GM23338 (cell line): ENCODE data around the gene HELB. TPM values are rescaled to one million over a fixed set of nuclear protein-coding genes. Genes with fewer than 3 reads are reported as not detected.

Experiments
- ATAC-seq: fragments of 200-7000 bp; cut with Tn5 transposase; 3 replicates; pipeline ENCODE4 v1.9.1; 2020
- DNase-seq: peaks from one replicate; pipeline ENCODE4 v3.0.0-alpha.2; 2015; ENCODE audit warnings: low spot score
- H2AFZ ChIP-seq: fragments of 200-600 bp; sonication (generic); 2 replicates; pipeline ENCODE4 v1.8.0; 2016; ENCODE audit warnings: antibody characterized with exemption, mild to moderate bottlenecking, moderate library complexity
- H3F3A ChIP-seq: fragments of 200-600 bp; sonication (generic); replicated peaks from 2 replicates; pipeline ENCODE4 v1.8.0; 2017; ENCODE audit warnings: antibody characterized with exemption, mixed run types, low read depth
- H3K27ac ChIP-seq: fragments of 200-600 bp; sonication (generic); 2 replicates; pipeline ENCODE4 v1.6.1; 2016; ENCODE audit warnings: low read depth
- H3K27me3 ChIP-seq: fragments of 200-600 bp; sonication (generic); 2 replicates; pipeline ENCODE4 v1.8.0; 2016; ENCODE audit warnings: mild to moderate bottlenecking, mixed run types, moderate library complexity; ENCODE audit not compliant: insufficient read depth
- H3K36me3 ChIP-seq: fragments of 200-600 bp; sonication (generic); 2 replicates; pipeline ENCODE4 v1.8.0; 2016; ENCODE audit warnings: mild to moderate bottlenecking; ENCODE audit not compliant: insufficient read depth
- H3K4me1 ChIP-seq: fragments of 200-600 bp; sonication (generic); 2 replicates; pipeline ENCODE4 v1.8.0; 2016; ENCODE audit warnings: mild to moderate bottlenecking, moderate library complexity; ENCODE audit not compliant: insufficient read depth
- H3K4me2 ChIP-seq: fragments of 200-600 bp; sonication (generic); 2 replicates; pipeline ENCODE4 v1.7.1; 2017; ENCODE audit warnings: mixed run types
- H3K4me3 ChIP-seq: fragments of 200-600 bp; sonication (generic); 2 replicates; pipeline ENCODE4 v1.6.1; 2016; ENCODE audit warnings: mixed run types
- H3K79me2 ChIP-seq: fragments of 200-600 bp; sonication (generic); replicated peaks from 2 replicates; pipeline ENCODE4 v1.8.0; 2017; ENCODE audit warnings: mild to moderate bottlenecking; ENCODE audit not compliant: insufficient read depth
- H3K9me2 ChIP-seq: fragments of 200-600 bp; sonication (generic); 2 replicates; pipeline ENCODE4 v1.8.0; 2017; ENCODE audit not compliant: insufficient read depth
- H4K20me1 ChIP-seq: fragments of 200-600 bp; sonication (generic); replicated peaks from 2 replicates; pipeline ENCODE4 v1.8.0; 2017; ENCODE audit warnings: mild to moderate bottlenecking; ENCODE audit not compliant: insufficient read depth
- H3K27ac Mint-ChIP-seq: 2 replicates; pipeline ENCODE4 v1.8.0; 2020; ENCODE audit warnings: inconsistent platforms, mild to moderate bottlenecking, moderate library complexity, mixed read lengths
- H3K27me3 Mint-ChIP-seq: 3 replicates; pipeline ENCODE4 v1.8.0; 2022; ENCODE audit warnings: low read depth, mild to moderate bottlenecking, moderate library complexity, mixed read lengths, inconsistent platforms; ENCODE audit not compliant: insufficient read depth, poor library complexity
- H3K36me3 Mint-ChIP-seq: 3 replicates; pipeline ENCODE4 v1.8.0; 2021; ENCODE audit warnings: low read depth, mild to moderate bottlenecking, inconsistent platforms, moderate library complexity, mixed read lengths
- H3K4me1 Mint-ChIP-seq: 3 replicates; pipeline ENCODE4 v1.8.0; 2020; ENCODE audit warnings: mild to moderate bottlenecking, inconsistent platforms, mixed read lengths
- H3K4me3 Mint-ChIP-seq: 3 replicates; pipeline ENCODE4 v1.8.0; 2021; ENCODE audit warnings: moderate library complexity, mild to moderate bottlenecking, inconsistent platforms, mixed read lengths
- H3K9me3 Mint-ChIP-seq: 3 replicates; pipeline ENCODE4 v1.8.0; 2020; ENCODE audit warnings: moderate library complexity, mild to moderate bottlenecking, inconsistent platforms, mixed read lengths
- CREB1 ChIP-seq: fragments of 250-450 bp; sonication (Bioruptor Pico); IDR thresholded peaks from 2 replicates; pipeline ENCODE4 v1.5.0; 2020; ENCODE audit warnings: low read depth, mild to moderate bottlenecking, moderate library complexity
- EZH2 ChIP-seq: fragments of 200-600 bp; sonication (generic); IDR thresholded peaks from one replicate; pipeline ENCODE4 v1.8.0; 2017; ENCODE audit warnings: antibody characterized with exemption, mild to moderate bottlenecking, low read depth; ENCODE audit not compliant: unreplicated experiment
- EZH2phosphoT487 ChIP-seq: fragments of 200-600 bp; sonication (generic); IDR thresholded peaks from one replicate; pipeline ENCODE4 v1.8.1; 2018; ENCODE audit warnings: antibody characterized with exemption; ENCODE audit not compliant: unreplicated experiment
- JUNB ChIP-seq: IDR thresholded peaks from one replicate; pipeline ENCODE4 v1.6.1; 2016; ENCODE audit warnings: antibody characterized with exemption; ENCODE audit not compliant: unreplicated experiment
- NANOG ChIP-seq: IDR thresholded peaks from 2 replicates; pipeline ENCODE4 v1.6.1; 2016; ENCODE audit warnings: antibody characterized with exemption, borderline replicate concordance
- POLR2AphosphoS5 ChIP-seq: IDR thresholded peaks from 2 replicates; pipeline ENCODE4 v1.6.1; 2016; ENCODE audit warnings: antibody characterized with exemption, low read depth
- REST ChIP-seq: IDR thresholded peaks from one replicate; pipeline ENCODE4 v1.6.1; 2018; ENCODE audit warnings: antibody characterized with exemption; ENCODE audit not compliant: unreplicated experiment
- STAT1 ChIP-seq: IDR thresholded peaks from one replicate; pipeline ENCODE4 v1.6.1; 2016; ENCODE audit warnings: antibody characterized with exemption; ENCODE audit not compliant: unreplicated experiment
- ZNF114 ChIP-seq: fragments of 250-450 bp; sonication (Bioruptor Pico); IDR thresholded peaks from 2 replicates; pipeline ENCODE4 v1.5.0; 2020; ENCODE audit warnings: mild to moderate bottlenecking, moderate library complexity
- ZNF331 ChIP-seq: fragments of 250-450 bp; sonication (Bioruptor Pico); IDR thresholded peaks from 2 replicates; pipeline ENCODE4 v1.5.0; 2020; ENCODE audit warnings: low read depth, mild to moderate bottlenecking, moderate library complexity
- ZNF462 ChIP-seq: fragments of 250-450 bp; sonication (Bioruptor Pico); IDR thresholded peaks from 2 replicates; pipeline ENCODE4 v1.5.0; 2020; ENCODE audit warnings: mild to moderate bottlenecking, moderate library complexity
- polyA plus RNA-seq: library from polyadenylated mRNA; unstranded; fragments of >200 nt; fragmentation: Nextera tagmentation; extraction: Ambion mirVana; gene quantifications from 2 replicates; pipeline ENCODE4 v1.2.1, GENCODE V29; 2016
- total RNA-seq: library from RNA; depleted of rRNA; stranded (reverse); fragments of >200 nt; shearing (Covaris generic); gene quantifications from 2 replicates; pipeline ENCODE4 v1.2.3, GENCODE V29; 2014
- TF ChIP-seq, protein P1 (sequence below), 2 experiments: fragments of 200-600 bp in 1 of 2; sonication (generic) in 1 of 2; conservative IDR thresholded peaks; 2 replicates each; pipeline versions ENCODE4 v1.5.1 to v1.6.1; 2016 to 2017; ENCODE audit warnings: antibody characterized with exemption in 2 of 2, low read depth in 2 of 2, mild to moderate bottlenecking in 2 of 2, moderate library complexity in 1 of 2
- TF ChIP-seq, protein P2 (sequence below): IDR thresholded peaks from 2 replicates; pipeline ENCODE4 v1.6.1; 2016; ENCODE audit warnings: antibody characterized with exemption

The HELB gene
- total and polyA plus RNA-seq, 2 experiments from 2014 or later: 3.1 to 18.2 TPM

GRCh38 chr12:66367015-66367667 lies 64.8 kb downstream of the HELB start:
- TF ChIP-seq JUNB (no peak), EZH2 (no peak), ZNF462 (CRISPR knock-in tag) (no peak), ZNF331 (CRISPR knock-in tag) (no peak), STAT1 (no peak), NANOG (no peak), ZNF114 (no peak), REST (no peak), CREB1 (CRISPR knock-in tag) (no peak), POLR2AphosphoS5 (no peak), EZH2phosphoT487 (no peak)
- TF ChIP-seq, protein P1, sequence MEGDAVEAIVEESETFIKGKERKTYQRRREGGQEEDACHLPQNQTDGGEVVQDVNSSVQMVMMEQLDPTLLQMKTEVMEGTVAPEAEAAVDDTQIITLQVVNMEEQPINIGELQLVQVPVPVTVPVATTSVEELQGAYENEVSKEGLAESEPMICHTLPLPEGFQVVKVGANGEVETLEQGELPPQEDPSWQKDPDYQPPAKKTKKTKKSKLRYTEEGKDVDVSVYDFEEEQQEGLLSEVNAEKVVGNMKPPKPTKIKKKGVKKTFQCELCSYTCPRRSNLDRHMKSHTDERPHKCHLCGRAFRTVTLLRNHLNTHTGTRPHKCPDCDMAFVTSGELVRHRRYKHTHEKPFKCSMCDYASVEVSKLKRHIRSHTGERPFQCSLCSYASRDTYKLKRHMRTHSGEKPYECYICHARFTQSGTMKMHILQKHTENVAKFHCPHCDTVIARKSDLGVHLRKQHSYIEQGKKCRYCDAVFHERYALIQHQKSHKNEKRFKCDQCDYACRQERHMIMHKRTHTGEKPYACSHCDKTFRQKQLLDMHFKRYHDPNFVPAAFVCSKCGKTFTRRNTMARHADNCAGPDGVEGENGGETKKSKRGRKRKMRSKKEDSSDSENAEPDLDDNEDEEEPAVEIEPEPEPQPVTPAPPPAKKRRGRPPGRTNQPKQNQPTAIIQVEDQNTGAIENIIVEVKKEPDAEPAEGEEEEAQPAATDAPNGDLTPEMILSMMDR (conservative IDR thresholded peaks at IDR 0.05; ENCODE audit: low read depth in 2 of 2): no peak
- TF ChIP-seq, protein P2, sequence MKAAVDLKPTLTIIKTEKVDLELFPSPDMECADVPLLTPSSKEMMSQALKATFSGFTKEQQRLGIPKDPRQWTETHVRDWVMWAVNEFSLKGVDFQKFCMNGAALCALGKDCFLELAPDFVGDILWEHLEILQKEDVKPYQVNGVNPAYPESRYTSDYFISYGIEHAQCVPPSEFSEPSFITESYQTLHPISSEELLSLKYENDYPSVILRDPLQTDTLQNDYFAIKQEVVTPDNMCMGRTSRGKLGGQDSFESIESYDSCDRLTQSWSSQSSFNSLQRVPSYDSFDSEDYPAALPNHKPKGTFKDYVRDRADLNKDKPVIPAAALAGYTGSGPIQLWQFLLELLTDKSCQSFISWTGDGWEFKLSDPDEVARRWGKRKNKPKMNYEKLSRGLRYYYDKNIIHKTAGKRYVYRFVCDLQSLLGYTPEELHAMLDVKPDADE: no peak
- no peak for ATAC-seq
- H3K4me3 ChIP-seq: no peak overlapping the region

More at GRCh38 chr12:66367015-66367667, 64.8 kb downstream of the HELB start:
- Histone ChIP-seq H4K20me1 (no peaks in the 10 kb centered on the region), H2AFZ (no peak overlapping the region), H3K36me3 (no peaks in the 10 kb centered on the region), H3K79me2 (no peaks in the 10 kb centered on the region), H3K27me3 (no peaks in the 10 kb centered on the region), H3K9me2 (no peaks in the 10 kb centered on the region; the same call in 1 of the 2 replicates), H3K27ac (no peak overlapping the region), H3K4me1 (no peaks in the 10 kb centered on the region), H3F3A (no peaks in the 10 kb centered on the region), H3K4me2 (no peak overlapping the region)
- no peaks in the 10 kb centered on the region for H3K36me3 Mint-ChIP-seq
- H3K4me1 Mint-ChIP-seq: no peaks in the 10 kb centered on the region; the same call in 2 of the 3 replicates
- no peaks in the 10 kb centered on the region for H3K27me3 Mint-ChIP-seq
- H3K4me3 Mint-ChIP-seq: no peak overlapping the region
- no peak for DNase-seq
- no peak overlapping the region for H3K27ac Mint-ChIP-seq
- H3K9me3 Mint-ChIP-seq: no peaks in the 10 kb centered on the region
